KMS-11 (cell line): ENCODE measurements around the gene ADAMTS6.

Source experiments
- H2AFZ ChIP-seq: fragments of 200-600 bp; sonication (generic); 2 replicates; pipeline ENCODE4 v1.6.1; 2016; ENCODE audit warnings: antibody characterized with exemption, mixed run types, low read depth
- H3K27ac ChIP-seq: fragments of 200-600 bp; sonication (generic); 2 replicates; pipeline ENCODE4 v1.6.1; 2016; ENCODE audit warnings: mild to moderate bottlenecking, mixed run types
- H3K27me3 ChIP-seq: fragments of 200-600 bp; sonication (generic); 2 replicates; pipeline ENCODE4 v1.6.1; 2017; ENCODE audit warnings: mild to moderate bottlenecking, low read depth, mixed run types, moderate library complexity; ENCODE audit not compliant: insufficient read depth
- H3K36me3 ChIP-seq: fragments of 200-600 bp; sonication (generic); 2 replicates; pipeline ENCODE4 v1.6.1; 2017; ENCODE audit warnings: mild to moderate bottlenecking, mixed run types; ENCODE audit not compliant: insufficient read depth
- H3K4me1 ChIP-seq: fragments of 200-600 bp; sonication (generic); 2 replicates; pipeline ENCODE4 v1.6.1; 2016; ENCODE audit warnings: mild to moderate bottlenecking, low read depth, mixed run types; ENCODE audit not compliant: poor library complexity, severe bottlenecking
- H3K4me2 ChIP-seq: fragments of 200-600 bp; sonication (generic); 2 replicates; pipeline ENCODE4 v1.7.0; 2016; ENCODE audit warnings: mild to moderate bottlenecking, mixed run types
- H3K4me3 ChIP-seq: fragments of 200-600 bp; sonication (generic); IDR thresholded peaks from 2 replicates; pipeline ENCODE4 v1.6.1; 2017; ENCODE audit warnings: low read depth, low read length, mixed read lengths; ENCODE audit not compliant: insufficient read depth
- H3K79me2 ChIP-seq: fragments of 200-600 bp; sonication (generic); 2 replicates; pipeline ENCODE4 v1.6.1; 2016; ENCODE audit warnings: low read depth, mixed run types; ENCODE audit not compliant: insufficient read depth
- H3K9ac ChIP-seq: fragments of 200-600 bp; sonication (generic); 2 replicates; pipeline ENCODE4 v1.6.1; 2016; ENCODE audit warnings: mild to moderate bottlenecking, mixed run types
- H4K20me1 ChIP-seq: fragments of 200-600 bp; sonication (generic); 2 replicates; pipeline ENCODE4 v1.6.1; 2016; ENCODE audit warnings: mild to moderate bottlenecking, mixed run types; ENCODE audit not compliant: insufficient read depth
- TF ChIP-seq, protein P1 (sequence below): fragments of 200-600 bp; sonication (generic); conservative IDR thresholded peaks from 2 replicates; pipeline ENCODE4 v1.6.1; 2017; ENCODE audit warnings: low read depth, mild to moderate bottlenecking, antibody characterized with exemption, low read length, moderate library complexity, mixed read lengths

ADAMTS6 gene

DNA sequence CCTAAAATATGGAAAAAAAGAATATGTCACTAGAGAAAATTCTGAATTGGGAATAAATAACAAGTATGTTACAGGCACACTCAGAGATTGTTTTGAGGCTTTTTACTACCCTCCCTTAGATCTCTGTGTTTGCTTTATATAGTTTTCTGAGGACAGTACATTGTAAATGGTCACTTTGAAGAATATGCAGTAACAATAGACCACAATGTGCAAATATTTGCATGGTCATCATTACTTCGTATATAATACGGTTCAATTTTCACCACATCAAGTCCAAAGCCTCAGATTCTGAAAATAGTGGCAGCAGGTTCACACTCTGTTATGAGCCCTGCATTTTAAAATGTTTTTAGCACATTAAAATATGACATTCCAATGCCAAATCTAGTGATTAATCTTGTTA, 238.6 kb downstream of the ADAMTS6 start:
- TF ChIP-seq, protein P1, sequence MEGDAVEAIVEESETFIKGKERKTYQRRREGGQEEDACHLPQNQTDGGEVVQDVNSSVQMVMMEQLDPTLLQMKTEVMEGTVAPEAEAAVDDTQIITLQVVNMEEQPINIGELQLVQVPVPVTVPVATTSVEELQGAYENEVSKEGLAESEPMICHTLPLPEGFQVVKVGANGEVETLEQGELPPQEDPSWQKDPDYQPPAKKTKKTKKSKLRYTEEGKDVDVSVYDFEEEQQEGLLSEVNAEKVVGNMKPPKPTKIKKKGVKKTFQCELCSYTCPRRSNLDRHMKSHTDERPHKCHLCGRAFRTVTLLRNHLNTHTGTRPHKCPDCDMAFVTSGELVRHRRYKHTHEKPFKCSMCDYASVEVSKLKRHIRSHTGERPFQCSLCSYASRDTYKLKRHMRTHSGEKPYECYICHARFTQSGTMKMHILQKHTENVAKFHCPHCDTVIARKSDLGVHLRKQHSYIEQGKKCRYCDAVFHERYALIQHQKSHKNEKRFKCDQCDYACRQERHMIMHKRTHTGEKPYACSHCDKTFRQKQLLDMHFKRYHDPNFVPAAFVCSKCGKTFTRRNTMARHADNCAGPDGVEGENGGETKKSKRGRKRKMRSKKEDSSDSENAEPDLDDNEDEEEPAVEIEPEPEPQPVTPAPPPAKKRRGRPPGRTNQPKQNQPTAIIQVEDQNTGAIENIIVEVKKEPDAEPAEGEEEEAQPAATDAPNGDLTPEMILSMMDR = no peak
- Histone ChIP-seq H4K20me1 (no peaks in the 10 kb centered on the region), H3K4me1 (no peaks in the 10 kb centered on the region), H3K27me3 (no peaks in the 10 kb centered on the region), H3K79me2 (no peaks in the 10 kb centered on the region), H3K27ac (no peak overlapping the region), H3K9ac (no peak overlapping the region), H3K36me3 (no peaks in the 10 kb centered on the region), H3K4me2 (no peak overlapping the region), H2AFZ (no peak overlapping the region), H3K4me3 (no peak overlapping the region)

DNA sequence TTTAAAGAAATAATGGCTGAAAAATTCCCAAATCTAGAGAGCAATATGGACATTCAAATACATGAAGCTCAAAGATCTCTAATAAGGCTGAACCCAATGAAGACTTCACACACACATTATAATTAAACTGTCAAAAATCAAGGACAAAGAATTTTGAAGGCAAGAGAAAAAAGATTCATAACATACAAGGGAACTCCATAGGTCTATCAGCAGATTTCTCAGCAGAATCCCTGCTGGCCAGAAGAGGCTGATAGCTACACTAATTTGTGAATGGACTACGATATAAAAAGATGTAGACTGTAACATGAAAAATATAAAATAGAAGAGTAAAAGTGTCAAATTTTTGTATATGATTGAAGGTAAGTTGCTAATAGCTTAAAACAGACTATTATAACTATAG, 251.9 kb downstream of the ADAMTS6 start:
- Histone ChIP-seq H3K27me3 (no peaks in the 10 kb centered on the region), H3K79me2 (no peaks in the 10 kb centered on the region)

DNA sequence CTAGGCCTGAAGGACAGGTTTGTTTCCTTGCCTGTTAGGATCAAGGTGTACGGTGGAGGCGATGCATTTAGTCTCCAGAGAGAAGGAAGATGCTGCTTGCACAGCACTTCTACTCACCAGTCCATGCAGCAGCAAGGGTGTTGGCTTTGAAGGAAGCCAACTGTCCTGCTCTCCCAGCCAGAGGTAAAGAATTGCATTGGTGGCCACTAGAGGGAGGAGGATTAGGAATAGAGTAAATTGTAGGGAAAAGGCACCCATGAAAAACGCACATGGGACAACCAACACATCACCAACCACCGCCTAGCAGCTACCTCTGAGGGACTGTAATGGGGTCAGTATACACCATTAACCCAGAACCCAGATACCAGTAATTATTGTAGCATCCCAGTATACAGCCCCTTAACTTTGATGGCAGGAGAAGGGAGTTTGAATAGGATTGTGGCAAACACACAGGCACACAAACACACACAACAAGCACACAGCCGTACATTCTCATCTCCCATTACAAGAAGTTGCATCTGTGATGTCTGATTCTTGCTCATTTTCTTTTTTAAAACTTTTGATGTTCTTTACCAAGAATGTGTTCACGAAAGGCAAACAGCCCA, 267.7 kb downstream of the ADAMTS6 start:
- Histone ChIP-seq H3K4me2 (no peak overlapping the region), H3K27ac (no peak overlapping the region)
- TF ChIP-seq, protein P1 = peak; percentile 63

More for the DNA sequence above, 251.9 kb downstream of the ADAMTS6 start:
- Histone ChIP-seq H3K9ac (no peak overlapping the region), H2AFZ (no peak overlapping the region), H3K36me3 (no peaks in the 10 kb centered on the region), H3K4me2 (no peak overlapping the region), H3K4me1 (no peaks in the 10 kb centered on the region), H3K4me3 (no peak overlapping the region), H3K27ac (no peak overlapping the region), H4K20me1 (no peaks in the 10 kb centered on the region)
- TF ChIP-seq, protein P1 = no peak

DNA sequence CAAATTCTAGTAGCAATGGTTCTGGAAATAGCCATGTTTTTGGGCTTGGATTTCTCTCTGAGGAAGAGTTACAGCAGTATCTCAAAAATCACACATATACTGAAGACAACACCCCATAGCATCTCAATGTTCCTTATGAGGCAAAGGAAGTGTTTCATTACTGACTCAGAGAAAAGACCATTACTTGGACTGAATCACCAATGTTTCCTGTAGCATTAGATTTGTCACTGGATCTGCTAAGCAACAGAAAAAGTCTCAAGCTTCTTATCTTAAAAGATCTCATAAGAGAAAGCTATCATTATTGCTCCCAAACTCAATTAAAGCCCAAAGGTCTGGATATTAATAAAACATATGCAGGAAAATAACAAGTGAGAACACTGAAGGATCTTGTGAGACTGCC, 272.4 kb downstream of the ADAMTS6 start:
- H2AFZ ChIP-seq = no peak overlapping the region
- H3K4me3 ChIP-seq = no peak overlapping the region
- H3K27me3 ChIP-seq = no peaks in the 10 kb centered on the region
- H3K36me3 ChIP-seq = no peaks in the 10 kb centered on the region
- no peaks in the 10 kb centered on the region for H3K4me1 ChIP-seq
- no peak overlapping the region for H3K9ac ChIP-seq
- H3K79me2 ChIP-seq = no peaks in the 10 kb centered on the region
- no peak overlapping the region for H3K27ac ChIP-seq
- TF ChIP-seq, protein P1 = no peak
- no peak overlapping the region for H3K4me2 ChIP-seq
- no peaks in the 10 kb centered on the region for H4K20me1 ChIP-seq

More for the DNA sequence above, 267.7 kb downstream of the ADAMTS6 start:
- Histone ChIP-seq H4K20me1 (no peaks in the 10 kb centered on the region), H3K4me1 (no peaks in the 10 kb centered on the region), H3K36me3 (no peaks in the 10 kb centered on the region), H2AFZ (no peak overlapping the region), H3K79me2 (no peaks in the 10 kb centered on the region), H3K27me3 (no peaks in the 10 kb centered on the region), H3K9ac (no peak overlapping the region), H3K4me3 (no peak overlapping the region)
